Femur (tissue), 1 donor: ENCODE results near the gene SCUBE2.

Experiments
- DNase-seq: peaks from one replicate; pipeline ENCODE4 v3.0.0-alpha.2; 2017

The SCUBE2 gene

GRCh38 chr11:9091044-9091922 is at the start of gene SCUBE2:
TSS of gene SCUBE2 (minus strand) at chr11:9091599. CDS start at chr11:9091528, 71 bp downstream.
- no peak for DNase-seq

GRCh38 chr11:9141186-9141585 is 49.8 kb upstream of the SCUBE2 start:
- DNase-seq = no peak

- no peak for DNase-seq
Observed at GRCh38 chr11:9139628-9140357, 48.4 kb upstream of the SCUBE2 start.

- DNase-seq = no peak
Observed at GRCh38 chr11:9138612-9139579, 47.5 kb upstream of the SCUBE2 start.

- DNase-seq = no peak
Observed at GRCh38 chr11:9138133-9138453, 46.7 kb upstream of the SCUBE2 start.

- peak; percentile 81 for DNase-seq
Observed at GRCh38 chr11:9137293-9138132, 46.1 kb upstream of the SCUBE2 start.

GRCh38 chr11:9136741-9137140 is 45.3 kb upstream of the SCUBE2 start:
- no peak for DNase-seq

GRCh38 chr11:9133956-9134355 is 42.6 kb upstream of the SCUBE2 start:
- no peak for DNase-seq

GRCh38 chr11:9132203-9132878 is 40.9 kb upstream of the SCUBE2 start:
- DNase-seq = no peak

GRCh38 chr11:9130297-9130696 is 38.9 kb upstream of the SCUBE2 start:
- DNase-seq = no peak

GRCh38 chr11:9126636-9127035 is 35.2 kb upstream of the SCUBE2 start:
- no peak for DNase-seq

GRCh38 chr11:9125185-9125886 is 33.9 kb upstream of the SCUBE2 start:
- DNase-seq = no peak

- no peak for DNase-seq
Observed at GRCh38 chr11:9123595-9124304, 32.4 kb upstream of the SCUBE2 start.

GRCh38 chr11:9121469-9121796 is 30.0 kb upstream of the SCUBE2 start:
- no peak for DNase-seq

- DNase-seq = no peak
Observed at GRCh38 chr11:9120664-9121468, 29.5 kb upstream of the SCUBE2 start.

- no peak for DNase-seq
Observed at GRCh38 chr11:9118277-9118676, 26.9 kb upstream of the SCUBE2 start.

- no peak for DNase-seq
Observed at GRCh38 chr11:9112075-9112474, 20.7 kb upstream of the SCUBE2 start.

- DNase-seq = no peak
Observed at GRCh38 chr11:9109858-9110731, 18.7 kb upstream of the SCUBE2 start.
